ENCODE results near the gene DISC1. TPM values are rescaled to one million over a fixed set of nuclear protein-coding genes. Genes with fewer than 3 reads are reported as not detected.

DISC1 gene
- total and polyA plus RNA-seq, 2 of the 13 experiments (the other 11 are each of a cell fraction or from before 2014, with no cell fraction given), result 4.2 to 4.6 TPM

DNA sequence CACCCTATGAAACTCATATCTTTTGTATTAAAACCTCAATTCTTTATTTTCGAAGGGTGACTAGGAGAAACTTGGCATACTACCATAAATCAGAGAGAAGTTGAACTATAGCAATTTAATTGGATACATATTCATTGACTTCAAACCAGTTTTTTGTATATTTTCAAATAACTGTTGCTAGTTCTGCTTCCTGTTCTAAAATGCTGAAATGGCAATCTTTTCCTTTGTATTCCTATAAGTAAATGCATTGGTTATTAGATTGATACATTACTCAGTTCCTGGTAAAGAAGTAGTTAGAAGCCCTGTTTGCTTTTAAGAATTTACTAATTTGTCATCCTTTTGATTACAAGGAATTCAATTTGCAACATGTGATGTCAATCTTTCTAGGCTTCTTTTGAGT lies 200.0 kb downstream of the DISC1 start (continued):
- TF ChIP-seq AKNA (CRISPR knock-in tag; IDR thresholded peaks at IDR 0.05; ENCODE audit: borderline replicate concordance) (no peak), AGO1 (IDR thresholded peaks at IDR 0.05; ENCODE audit: low read depth, low read length, poor library complexity, severe bottlenecking) (no peak), MAFK (conservative IDR thresholded peaks at IDR 0.05 in 1 of 2, IDR thresholded peaks at IDR 0.05 in 1 of 2; ENCODE audit: low read length in 2 of 2) (peak; percentile 42 to 74; a peak in 3 of 4 replicates), HINFP (CRISPR knock-in tag; IDR thresholded peaks at IDR 0.05; ENCODE audit: low read depth) (no peak), MIXL1 (CRISPR knock-in tag; IDR thresholded peaks at IDR 0.05) (no peak), MIER3 (CRISPR knock-in tag; IDR thresholded peaks at IDR 0.05; ENCODE audit: borderline replicate concordance) (no peak)
